ENCODE results near the gene TOX2.

Gene TOX2

GRCh38 chr20:44104798-44105517, 190.3 kb downstream of the TOX2 start:
- no peak overlapping the region for H3K4me3 ChIP-seq (ENCODE audit: low read depth, low read length)
- TF ChIP-seq MAX (IDR thresholded peaks at IDR 0.05; ENCODE audit: low read depth, low read length) (no peak), CTCF (IDR thresholded peaks at IDR 0.05; ENCODE audit: low read depth, low read length) (no peak), MYC (IDR thresholded peaks at IDR 0.05; ENCODE audit: low read depth, low read length) (no peak), POLR2A (IDR thresholded peaks at IDR 0.05; ENCODE audit: extremely low read depth, insufficient read length) (no peak)
- DNase-seq (ENCODE audit: low read depth): no peak

- no peak overlapping the region for H3K4me3 ChIP-seq (ENCODE audit: low read depth, low read length)
- TF ChIP-seq MAX (IDR thresholded peaks at IDR 0.05; ENCODE audit: low read depth, low read length): no peak
- TF ChIP-seq CTCF (IDR thresholded peaks at IDR 0.05; ENCODE audit: low read depth, low read length): no peak
- no peak for TF ChIP-seq POLR2A (IDR thresholded peaks at IDR 0.05; ENCODE audit: extremely low read depth, insufficient read length)
- TF ChIP-seq MYC (IDR thresholded peaks at IDR 0.05; ENCODE audit: low read depth, low read length): no peak
Observed at GRCh38 chr20:44106615-44107014, 192.0 kb downstream of the TOX2 start.

GRCh38 chr20:44109951-44110361, 195.3 kb downstream of the TOX2 start:
- H3K4me3 ChIP-seq (ENCODE audit: low read depth, low read length): no peak overlapping the region
- no peak for DNase-seq (ENCODE audit: low read depth)
- TF ChIP-seq CTCF (IDR thresholded peaks at IDR 0.05; ENCODE audit: low read depth, low read length) (peak; percentile 55), MYC (IDR thresholded peaks at IDR 0.05; ENCODE audit: low read depth, low read length) (no peak)

More at GRCh38 chr20:44106615-44107014, 192.0 kb downstream of the TOX2 start:
- no peak for DNase-seq (ENCODE audit: low read depth)

- H3K4me3 ChIP-seq (ENCODE audit: low read depth, low read length): no peak overlapping the region
- TF ChIP-seq MYC (IDR thresholded peaks at IDR 0.05; ENCODE audit: low read depth, low read length): no peak
- no peak for TF ChIP-seq CTCF (IDR thresholded peaks at IDR 0.05; ENCODE audit: low read depth, low read length)
- no peak for TF ChIP-seq MAX (IDR thresholded peaks at IDR 0.05; ENCODE audit: low read depth, low read length)
- TF ChIP-seq POLR2A (IDR thresholded peaks at IDR 0.05; ENCODE audit: extremely low read depth, insufficient read length): no peak
- no peak for DNase-seq (ENCODE audit: low read depth)
Observed at GRCh38 chr20:44110816-44111568, 196.3 kb downstream of the TOX2 start.

- H3K4me3 ChIP-seq (ENCODE audit: low read depth, low read length): no peak overlapping the region
- DNase-seq (ENCODE audit: low read depth): no peak
- no peak for TF ChIP-seq MYC (IDR thresholded peaks at IDR 0.05; ENCODE audit: low read depth, low read length)
- TF ChIP-seq CTCF (IDR thresholded peaks at IDR 0.05; ENCODE audit: low read depth, low read length): no peak
- no peak for TF ChIP-seq MAX (IDR thresholded peaks at IDR 0.05; ENCODE audit: low read depth, low read length)
- TF ChIP-seq POLR2A (IDR thresholded peaks at IDR 0.05; ENCODE audit: extremely low read depth, insufficient read length): no peak
Observed at GRCh38 chr20:44111712-44112335, 197.2 kb downstream of the TOX2 start.
